Smooth muscle cell (in vitro differentiated cells): ENCODE data around the gene HPCAL1. TPM values are rescaled to one million over a fixed set of nuclear protein-coding genes. Genes with fewer than 3 reads are reported as not detected.

Source experiments
- DNase-seq: peaks from one replicate; lab custom pipeline; 2025; ENCODE audit not compliant: unreplicated experiment; lab: John Stamatoyannopoulos, UW
- H2AFZ ChIP-seq: fragments of 200-600 bp; sonication (generic); 2 replicates; pipeline ENCODE4 v1.6.0; 2016; ENCODE audit warnings: antibody characterized with exemption, low read depth, mild to moderate bottlenecking
- H3F3A ChIP-seq: fragments of 200-600 bp; sonication (generic); 2 replicates; pipeline ENCODE4 v1.6.0; 2017; ENCODE audit warnings: antibody characterized with exemption, low read depth
- H3K27ac ChIP-seq: fragments of 200-600 bp; sonication (generic); 2 replicates; pipeline ENCODE4 v1.5.1; 2016; ENCODE audit warnings: low read depth, mild to moderate bottlenecking
- H3K27me3 ChIP-seq: fragments of 200-600 bp; sonication (generic); 2 replicates; pipeline ENCODE4 v1.6.1; 2016; ENCODE audit warnings: low read depth, mild to moderate bottlenecking
- H3K36me3 ChIP-seq: fragments of 200-600 bp; sonication (generic); 2 replicates; pipeline ENCODE4 v1.5.1; 2016; ENCODE audit warnings: low read depth
- H3K4me1 ChIP-seq: fragments of 200-600 bp; sonication (generic); 2 replicates; pipeline ENCODE4 v1.5.1; 2016; ENCODE audit warnings: low read depth
- H3K4me2 ChIP-seq: fragments of 200-600 bp; sonication (generic); 2 replicates; pipeline ENCODE4 v1.6.0; 2016; ENCODE audit warnings: mild to moderate bottlenecking
- H3K4me3 ChIP-seq: fragments of 200-600 bp; sonication (generic); 2 replicates; pipeline ENCODE4 v1.5.1; 2016; ENCODE audit warnings: mild to moderate bottlenecking
- H3K79me2 ChIP-seq: fragments of 200-600 bp; sonication (generic); 2 replicates; pipeline ENCODE4 v1.6.0; 2016; ENCODE audit warnings: low read depth, mild to moderate bottlenecking
- H3K9ac ChIP-seq: fragments of 200-600 bp; sonication (generic); 2 replicates; pipeline ENCODE4 v1.6.0; 2016; ENCODE audit warnings: low read depth
- H3K9me3 ChIP-seq: fragments of 200-600 bp; sonication (generic); replicated peaks from 2 replicates; pipeline ENCODE4 v1.5.1; 2016; ENCODE audit warnings: low read depth
- H4K20me1 ChIP-seq: fragments of 200-600 bp; sonication (generic); 2 replicates; pipeline ENCODE4 v1.6.0; 2016; ENCODE audit warnings: low read depth
- CTCF ChIP-seq: fragments of 200-600 bp; sonication (generic); IDR thresholded peaks from 2 replicates; pipeline ENCODE4 v1.5.1; 2017; ENCODE audit warnings: borderline replicate concordance, mild to moderate bottlenecking, antibody characterized with exemption; ENCODE audit not compliant: insufficient read depth, poor library complexity, severe bottlenecking
- WGBS: methylation state at CpG from one replicate; pipeline ENCODE4 v1.1.7; 2016; ENCODE audit warnings: low lambda C conversion rate; 5-methylcytosine and 5-hydroxymethylcytosine counted together
- polyA plus RNA-seq: library from polyadenylated mRNA; unstranded; fragments of >200 nt; fragmentation: Nextera tagmentation; extraction: Ambion mirVana; gene quantifications from 2 replicates; pipeline ENCODE4 v1.2.1, GENCODE V29; 2016
- total RNA-seq: library from RNA; depleted of rRNA; stranded (reverse); fragments of >200 nt; gene quantifications from 2 replicates; pipeline ENCODE4 v1.2.3, GENCODE V29; 2014

The HPCAL1 gene
- total and polyA plus RNA-seq, 2 experiments from 2014 or later: 11.7 to 15.8 TPM

DNA sequence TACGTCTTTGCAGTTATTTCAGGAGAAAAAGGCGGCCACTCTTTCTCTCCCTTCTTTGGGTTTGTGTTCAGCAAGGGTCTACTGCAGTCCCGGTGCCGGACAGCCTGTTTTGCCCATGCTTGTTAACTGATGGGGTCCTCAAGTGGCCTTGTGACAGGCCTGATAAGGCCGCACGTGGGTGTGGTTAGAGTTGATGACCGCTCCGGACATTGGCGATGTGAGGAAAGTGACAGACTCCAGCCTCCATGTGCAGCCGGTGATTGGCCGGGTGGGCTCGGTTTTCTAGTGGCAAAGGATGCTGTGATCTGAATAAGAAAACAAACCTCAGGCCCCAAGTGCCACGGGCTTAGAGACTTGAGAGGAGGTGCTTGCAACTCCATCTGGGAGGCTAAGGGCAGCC is 15.6 kb downstream of the HPCAL1 start:
- H3K27ac ChIP-seq: no peak overlapping the region
- H3K79me2 ChIP-seq: no peaks in the 10 kb centered on the region
- WGBS: 93% methylated on average over 13 of the region's 13 CpGs
- H3K9ac ChIP-seq: no peak overlapping the region
- no peaks in the 10 kb centered on the region for H3K4me1 ChIP-seq
- no peaks in the 10 kb centered on the region for H3K9me3 ChIP-seq
- DNase-seq: no peak
- H3K4me2 ChIP-seq: no peak overlapping the region
- no peaks in the 10 kb centered on the region for H3K27me3 ChIP-seq
- no peaks in the 10 kb centered on the region for H3F3A ChIP-seq
- no peak overlapping the region for H3K4me3 ChIP-seq
- no peaks in the 10 kb centered on the region for H3K36me3 ChIP-seq
- no peak for TF ChIP-seq CTCF
- H4K20me1 ChIP-seq: no peaks in the 10 kb centered on the region
- no peak overlapping the region for H2AFZ ChIP-seq

GRCh38 chr2:10319892-10320574 is 17.3 kb downstream of the HPCAL1 start:
- Histone ChIP-seq H3F3A (no peaks in the 10 kb centered on the region), H3K27me3 (no peaks in the 10 kb centered on the region), H3K79me2 (no peaks in the 10 kb centered on the region), H3K9ac (no peak overlapping the region), H3K4me1 (no peaks in the 10 kb centered on the region), H3K9me3 (no peaks in the 10 kb centered on the region), H4K20me1 (no peaks in the 10 kb centered on the region), H2AFZ (no peak overlapping the region), H3K4me3 (no peak overlapping the region), H3K4me2 (no peak overlapping the region), H3K27ac (no peak overlapping the region), H3K36me3 (no peaks in the 10 kb centered on the region)
- no peak for DNase-seq
- 87% methylated on average over 10 of the region's 10 CpGs for WGBS
- TF ChIP-seq CTCF: no peak

DNA sequence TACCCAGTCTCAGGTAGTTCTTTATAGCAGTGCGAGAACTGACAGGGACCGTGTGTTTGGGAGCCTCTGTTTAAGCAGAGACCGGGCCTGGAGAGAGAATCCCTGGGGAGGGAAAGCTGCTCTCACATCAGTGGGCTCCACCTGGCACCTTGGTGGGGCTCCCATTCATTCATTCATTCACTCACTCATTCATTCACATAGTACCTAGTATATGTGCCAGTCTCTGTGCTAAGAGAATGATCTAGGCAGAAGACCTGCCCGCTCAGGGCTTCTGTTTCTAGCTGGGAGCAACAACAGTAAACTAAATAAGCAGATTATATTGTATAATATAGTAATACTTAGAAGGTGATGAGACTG is 17.8 kb downstream of the HPCAL1 start:
- no peaks in the 10 kb centered on the region for H4K20me1 ChIP-seq
- WGBS: 96% methylated on average over 4 of the region's 4 CpGs
- H3K79me2 ChIP-seq: no peaks in the 10 kb centered on the region
- H3K27me3 ChIP-seq: no peaks in the 10 kb centered on the region
- no peaks in the 10 kb centered on the region for H3F3A ChIP-seq
- no peak overlapping the region for H3K4me3 ChIP-seq
- no peaks in the 10 kb centered on the region for H3K9me3 ChIP-seq
- DNase-seq: no peak
- no peak for TF ChIP-seq CTCF
- no peaks in the 10 kb centered on the region for H3K36me3 ChIP-seq
- no peak overlapping the region for H3K27ac ChIP-seq
- H3K4me1 ChIP-seq: no peaks in the 10 kb centered on the region
- no peak overlapping the region for H3K4me2 ChIP-seq
- H2AFZ ChIP-seq: no peak overlapping the region
- H3K9ac ChIP-seq: no peak overlapping the region

GRCh38 chr2:10320933-10321332 is 18.2 kb downstream of the HPCAL1 start:
- no peaks in the 10 kb centered on the region for H3K4me1 ChIP-seq
- H2AFZ ChIP-seq: no peak overlapping the region
- 96% methylated on average over 9 of the region's 9 CpGs for WGBS
- no peaks in the 10 kb centered on the region for H3K27me3 ChIP-seq
- no peak overlapping the region for H3K27ac ChIP-seq
- no peak overlapping the region for H3K4me3 ChIP-seq
- DNase-seq: no peak
- H3K9ac ChIP-seq: no peak overlapping the region
- no peak for TF ChIP-seq CTCF
- no peaks in the 10 kb centered on the region for H3F3A ChIP-seq
- no peaks in the 10 kb centered on the region for H4K20me1 ChIP-seq
- H3K36me3 ChIP-seq: no peaks in the 10 kb centered on the region
- H3K9me3 ChIP-seq: no peaks in the 10 kb centered on the region
- no peak overlapping the region for H3K4me2 ChIP-seq
- no peaks in the 10 kb centered on the region for H3K79me2 ChIP-seq
